ENCODE measurements around the gene ENO2.
A peak's percentile ranks its signal among the peaks of the same experiment; 100 is the strongest.

Gene ENO2

GRCh38 chr12:6932766-6933165 is 18.4 kb downstream of the ENO2 start:
- TF ChIP-seq GABPA (IDR thresholded peaks at IDR 0.05; ENCODE audit: low read depth) (no peak), SPI1 (IDR thresholded peaks at IDR 0.05; ENCODE audit: borderline replicate concordance, low read depth) (no peak), POLR2AphosphoS5 (IDR thresholded peaks at IDR 0.05; ENCODE audit: low read depth) (no peak), REST (IDR thresholded peaks at IDR 0.05; ENCODE audit: insufficient replicate concordance, low read depth) (no peak), CTCF (IDR thresholded peaks at IDR 0.05; ENCODE audit: insufficient read depth, low read length) (no peak)
- Histone ChIP-seq H3K4me3 (replicated peaks; ENCODE audit: insufficient read depth, low read length) (no peak overlapping the region), H3K27me3 (ENCODE audit: insufficient read depth, poor library complexity, severe bottlenecking) (no peaks in the 10 kb centered on the region), H3K27ac (replicated peaks) (no peak overlapping the region)
- no peak for DNase-seq (ENCODE audit: low read depth in 1 of 2, low spot score in 1 of 2)

GRCh38 chr12:6934110-6934509 is 19.7 kb downstream of the ENO2 start:
- TF ChIP-seq GABPA (IDR thresholded peaks at IDR 0.05; ENCODE audit: low read depth) (no peak), REST (IDR thresholded peaks at IDR 0.05; ENCODE audit: insufficient replicate concordance, low read depth) (no peak), CTCF (IDR thresholded peaks at IDR 0.05; ENCODE audit: insufficient read depth, low read length) (no peak), POLR2AphosphoS5 (IDR thresholded peaks at IDR 0.05; ENCODE audit: low read depth) (no peak), SPI1 (IDR thresholded peaks at IDR 0.05; ENCODE audit: borderline replicate concordance, low read depth) (no peak)
- no peak for DNase-seq (ENCODE audit: low read depth in 1 of 2, low spot score in 1 of 2)
- Histone ChIP-seq H3K27me3 (ENCODE audit: insufficient read depth, poor library complexity, severe bottlenecking) (no peaks in the 10 kb centered on the region), H3K27ac (replicated peaks) (no peak overlapping the region), H3K4me3 (replicated peaks; ENCODE audit: insufficient read depth, low read length) (no peak overlapping the region)

- H3K27ac ChIP-seq (replicated peaks), result no peak overlapping the region; the same call in 1 of the 2 replicates
- no peaks in the 10 kb centered on the region for H3K27me3 ChIP-seq (ENCODE audit: insufficient read depth, poor library complexity, severe bottlenecking)
- TF ChIP-seq SPI1 (IDR thresholded peaks at IDR 0.05; ENCODE audit: borderline replicate concordance, low read depth) (peak; percentile 6; the same call in 1 of the 2 replicates), POLR2AphosphoS5 (IDR thresholded peaks at IDR 0.05; ENCODE audit: low read depth) (no peak)
- H3K4me3 ChIP-seq (replicated peaks; ENCODE audit: insufficient read depth, low read length), result no peak overlapping the region
- DNase-seq (ENCODE audit: low read depth in 1 of 2, low spot score in 1 of 2), result no peak
These were observed 21.2 kb downstream of the ENO2 start for GRCh38 chr12:6935371-6936193.

GRCh38 chr12:6936194-6936635 is 21.8 kb downstream of the ENO2 start:
- Histone ChIP-seq H3K27me3 (ENCODE audit: insufficient read depth, poor library complexity, severe bottlenecking) (no peaks in the 10 kb centered on the region), H3K27ac (replicated peaks) (peak overlapping the region; percentile 95), H3K4me3 (replicated peaks; ENCODE audit: insufficient read depth, low read length) (no peak overlapping the region)
- DNase-seq (ENCODE audit: low read depth in 1 of 2, low spot score in 1 of 2), result no peak
- TF ChIP-seq CTCF (IDR thresholded peaks at IDR 0.05; ENCODE audit: insufficient read depth, low read length) (no peak), POLR2AphosphoS5 (IDR thresholded peaks at IDR 0.05; ENCODE audit: low read depth) (no peak), GABPA (IDR thresholded peaks at IDR 0.05; ENCODE audit: low read depth) (no peak), SPI1 (IDR thresholded peaks at IDR 0.05; ENCODE audit: borderline replicate concordance, low read depth) (no peak), REST (IDR thresholded peaks at IDR 0.05; ENCODE audit: insufficient replicate concordance, low read depth) (no peak)
